Lung microvascular endothelial cell (primary cell): ENCODE results near the gene PTPRO. TPM values are rescaled to one million over a fixed set of nuclear protein-coding genes. Genes with fewer than 3 reads are reported as not detected.

Experiments used
- DNase-seq, 2 donors: peaks; one replicate each; pipeline versions ENCODE4 v3.0.0 to v3.0.0-alpha.2; 2010; ENCODE audit warnings: low read depth in 2 of 2
- total RNA-seq: library from RNA; depleted of rRNA; stranded (reverse); fragments of >200 nt; gene quantifications from 2 replicates; pipeline ENCODE4 v1.2.1, GENCODE V29; 2014

Gene PTPRO
- total RNA-seq, 1 donor from 2014 or later: not detected

- DNase-seq: no peak
Measured at GRCh38 chr12:15346488-15346887, 24.2 kb downstream of the PTPRO start.

GRCh38 chr12:15350643-15351042 is 28.3 kb downstream of the PTPRO start:
- no peak for DNase-seq

DNA sequence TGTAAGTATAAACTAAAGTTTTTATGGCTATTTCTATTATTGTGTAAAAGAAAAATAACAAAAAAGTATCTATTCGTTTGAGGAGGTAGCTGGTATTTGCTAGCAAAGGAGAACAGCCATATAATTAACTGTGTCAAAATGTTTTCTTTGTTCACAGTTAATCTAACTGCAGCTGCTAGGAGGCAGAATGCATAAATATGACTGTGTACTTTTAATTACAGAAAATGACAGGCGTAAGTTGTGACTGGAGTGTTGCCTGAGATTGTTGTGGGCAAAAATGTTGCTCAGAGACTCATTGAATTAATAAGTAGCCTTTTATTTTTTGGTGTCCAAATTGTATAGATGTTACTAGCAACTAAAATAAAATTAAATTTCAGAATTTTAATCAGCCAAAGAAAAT is 33.5 kb downstream of the PTPRO start:
- DNase-seq: no peak

- DNase-seq: no peak
Measured at GRCh38 chr12:15356951-15357364, 34.6 kb downstream of the PTPRO start.

GRCh38 chr12:15364221-15365160 is 42.2 kb downstream of the PTPRO start:
- DNase-seq: no peak

DNA sequence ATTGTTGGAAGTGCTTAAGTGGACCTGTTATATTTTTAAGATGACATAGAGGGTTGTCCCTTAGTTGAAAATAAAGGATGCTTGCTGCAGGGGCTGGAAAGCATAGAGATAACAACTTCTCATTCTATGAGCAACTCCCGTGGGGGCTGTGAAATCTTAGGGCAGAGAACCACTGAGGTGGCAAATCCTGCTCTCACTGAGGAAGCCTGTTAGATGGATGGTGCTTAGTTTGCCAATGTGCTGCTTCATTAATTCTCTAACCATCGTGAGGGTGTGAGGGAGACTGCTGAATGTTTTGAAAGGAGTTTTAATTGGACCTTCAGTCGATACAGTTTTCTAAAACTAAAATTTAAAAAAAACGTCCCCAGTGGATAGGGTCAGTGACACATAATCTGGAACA is 46.5 kb downstream of the PTPRO start:
- DNase-seq: no peak

DNA sequence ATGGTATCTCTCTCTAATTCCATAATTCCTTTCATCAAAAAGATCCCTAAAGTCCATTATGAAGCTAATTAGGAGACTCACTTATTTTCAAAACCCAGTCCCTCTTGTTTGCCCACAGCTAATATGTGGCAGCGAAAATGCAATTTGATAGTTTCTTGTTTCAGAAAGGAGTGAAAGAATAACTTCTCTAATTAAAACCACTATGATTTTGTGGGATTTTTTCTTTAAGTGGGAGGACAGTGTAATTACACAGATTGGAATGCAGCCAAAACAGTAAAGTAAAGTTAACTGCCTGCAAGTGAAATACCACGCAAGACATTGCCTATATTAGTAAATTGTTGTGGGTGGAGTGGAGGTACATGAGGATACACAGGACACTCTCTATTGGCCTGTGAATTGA is 50.0 kb downstream of the PTPRO start:
- DNase-seq: no peak

DNA sequence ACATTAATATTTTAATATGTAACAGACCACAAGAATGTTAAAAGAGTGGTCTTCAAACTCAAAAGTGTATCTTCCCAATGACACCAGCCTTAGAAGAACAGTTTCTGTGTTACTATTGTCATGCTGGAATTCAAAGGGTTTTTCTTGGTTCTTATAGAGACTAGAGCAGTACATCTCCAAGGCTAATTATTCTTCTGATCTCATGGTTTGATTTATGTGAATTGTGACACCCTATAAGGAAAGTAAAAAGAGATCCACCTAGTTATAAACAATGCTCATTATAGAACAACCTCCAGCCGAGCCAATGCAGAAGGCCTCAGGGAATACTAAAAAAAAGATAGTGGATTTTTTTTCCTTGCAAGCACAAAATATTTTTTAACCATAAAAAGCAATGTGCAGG is 65.5 kb downstream of the PTPRO start:
- no peak for DNase-seq

DNA sequence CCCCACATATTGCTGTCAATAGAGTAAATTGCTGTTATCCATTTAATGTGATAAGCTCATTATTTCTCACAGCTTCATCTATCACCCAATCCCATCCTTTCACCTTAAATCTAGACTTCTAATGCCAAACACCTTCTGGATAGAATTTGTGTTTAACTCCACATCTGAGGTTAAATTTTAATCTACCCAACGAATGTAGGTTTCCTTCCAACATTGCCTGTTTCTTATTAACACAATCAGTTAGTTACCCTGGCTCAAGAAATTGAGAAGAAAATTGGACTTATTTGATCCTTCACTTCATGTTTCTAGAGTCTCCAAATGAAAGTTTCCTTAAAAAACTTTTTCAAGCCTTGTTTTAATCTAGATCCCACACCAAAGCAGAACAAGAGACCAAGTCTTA is 67.3 kb downstream of the PTPRO start:
- DNase-seq: no peak

DNA sequence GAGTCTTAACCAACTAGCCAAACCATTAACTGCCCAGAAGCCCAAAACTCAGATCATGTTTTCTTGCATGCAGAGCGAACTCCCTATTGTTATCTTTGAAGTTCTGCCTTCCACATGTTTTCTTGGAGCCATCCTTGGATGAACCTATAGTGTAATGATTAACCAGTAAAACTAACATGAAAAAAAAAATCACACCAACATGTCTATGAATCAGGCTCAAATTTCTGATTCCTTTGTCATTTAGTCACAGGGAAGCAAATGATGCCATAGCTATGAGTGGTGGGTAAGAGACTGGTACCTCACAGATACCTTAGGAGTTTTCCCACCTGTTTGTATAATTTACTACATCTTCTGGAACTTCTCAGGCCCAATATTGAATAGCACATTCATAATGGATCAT is 70.7 kb downstream of the PTPRO start:
- no peak for DNase-seq

GRCh38 chr12:15393995-15394394 is 71.7 kb downstream of the PTPRO start:
- no peak for DNase-seq

DNA sequence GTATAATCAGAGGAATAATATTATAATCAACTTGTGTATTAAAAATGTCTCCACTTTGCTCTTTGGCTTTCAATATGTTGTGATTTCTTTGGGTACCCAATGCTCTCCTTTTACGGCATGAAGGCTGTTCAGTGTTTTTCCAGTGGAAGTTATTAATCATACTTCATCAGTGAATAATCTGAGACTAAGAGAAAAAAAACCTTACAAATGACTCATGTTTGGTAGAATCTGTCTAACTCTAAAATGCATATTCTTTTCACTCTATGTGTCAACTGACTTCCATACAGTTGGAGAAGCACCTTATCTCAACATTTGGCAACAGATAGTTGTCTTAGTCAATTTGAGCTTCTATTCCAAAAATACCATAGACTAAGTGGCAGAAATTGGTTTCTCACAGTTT is 82.2 kb downstream of the PTPRO start:
- peak in 1 of 2 donors; percentile 40 for DNase-seq

- DNase-seq: no peak
Measured at GRCh38 chr12:15405606-15406005, 83.3 kb downstream of the PTPRO start.

DNA sequence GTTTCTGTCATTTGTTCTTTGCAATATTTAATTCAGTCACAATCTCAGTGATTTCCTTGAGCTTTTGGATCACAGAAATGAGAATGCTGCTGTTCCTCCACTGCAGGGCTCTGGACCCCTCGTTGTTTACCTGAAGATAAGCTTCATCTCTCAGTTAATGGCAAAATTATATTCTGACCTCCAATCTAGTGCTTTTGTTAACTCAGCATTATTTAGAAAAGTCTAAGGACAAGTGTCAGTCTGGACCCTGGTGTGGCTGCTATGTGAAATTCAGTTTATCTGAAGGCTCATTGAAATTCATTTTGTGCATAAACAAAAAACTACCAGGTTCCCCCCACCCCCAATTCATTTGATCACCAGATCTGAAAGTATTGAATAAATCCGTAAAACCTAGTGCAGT is 84.7 kb downstream of the PTPRO start:
- DNase-seq: no peak

DNA sequence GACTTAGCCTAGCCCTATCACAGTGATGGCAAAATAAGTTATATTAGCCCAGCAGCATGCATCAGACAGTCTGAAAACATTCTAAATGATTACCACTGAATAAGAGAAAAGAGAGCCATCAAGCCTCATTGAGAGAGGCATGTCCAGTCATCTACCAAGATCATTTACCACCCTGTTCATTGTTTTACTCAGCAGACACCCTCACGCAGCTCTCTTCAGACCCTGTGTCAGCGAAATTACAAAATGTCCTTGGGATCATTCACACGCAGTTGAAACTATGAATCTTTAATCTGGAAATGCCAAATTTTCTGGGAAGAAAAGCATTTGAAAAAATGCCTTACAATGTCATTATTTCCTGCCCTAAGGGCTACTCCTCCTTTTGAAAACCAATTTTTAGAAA is 89.5 kb downstream of the PTPRO start:
- DNase-seq: no peak

GRCh38 chr12:15417691-15418090 is 95.4 kb downstream of the PTPRO start:
- DNase-seq: no peak

DNA sequence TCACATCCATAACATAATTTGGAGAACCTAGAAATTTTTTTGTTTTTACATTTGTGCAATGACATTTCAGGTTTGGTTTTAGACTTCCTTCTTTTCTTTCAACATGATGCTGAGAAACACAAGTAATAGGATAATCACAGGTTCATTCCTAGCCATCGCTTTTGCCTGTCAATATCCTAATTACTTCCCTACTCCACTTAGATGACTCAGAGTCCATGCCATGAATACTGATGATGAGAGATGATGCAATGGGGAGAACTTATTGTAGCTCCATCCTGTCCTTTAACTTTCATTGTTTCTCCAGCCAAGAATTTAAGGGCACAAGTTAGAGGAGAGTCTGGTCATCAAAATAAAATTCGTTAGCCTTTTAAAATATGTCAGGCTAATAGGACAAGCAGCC is 101.3 kb downstream of the PTPRO start:
- no peak for DNase-seq

- DNase-seq: no peak
Measured at GRCh38 chr12:15427913-15428312, 105.6 kb downstream of the PTPRO start.

GRCh38 chr12:15428632-15429031 is 106.3 kb downstream of the PTPRO start:
- DNase-seq: no peak

DNA sequence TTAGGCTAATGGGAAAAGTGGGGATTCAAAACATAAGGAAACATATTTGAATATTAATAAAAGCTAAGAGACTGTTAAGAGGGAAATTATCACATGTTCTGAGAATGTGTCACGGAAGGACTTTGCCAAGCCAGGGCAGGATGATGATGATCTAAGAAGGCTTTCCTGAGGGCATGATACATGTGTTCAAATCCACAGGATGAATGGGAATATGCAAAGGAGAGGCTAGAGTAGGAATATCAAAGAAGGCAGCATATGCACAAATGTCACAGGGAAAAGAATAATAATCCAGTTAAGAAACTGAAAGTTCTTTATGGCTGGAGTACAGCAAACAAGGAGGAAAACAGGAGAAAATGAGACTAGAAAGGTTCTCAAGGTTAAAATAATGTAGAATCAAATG is 107.0 kb downstream of the PTPRO start:
- no peak for DNase-seq

- peak in 1 of 2 donors; percentile 27 for DNase-seq
Measured at GRCh38 chr12:15435597-15435996, 113.3 kb downstream of the PTPRO start.

GRCh38 chr12:15439459-15439858 is 117.2 kb downstream of the PTPRO start:
- no peak for DNase-seq

DNA sequence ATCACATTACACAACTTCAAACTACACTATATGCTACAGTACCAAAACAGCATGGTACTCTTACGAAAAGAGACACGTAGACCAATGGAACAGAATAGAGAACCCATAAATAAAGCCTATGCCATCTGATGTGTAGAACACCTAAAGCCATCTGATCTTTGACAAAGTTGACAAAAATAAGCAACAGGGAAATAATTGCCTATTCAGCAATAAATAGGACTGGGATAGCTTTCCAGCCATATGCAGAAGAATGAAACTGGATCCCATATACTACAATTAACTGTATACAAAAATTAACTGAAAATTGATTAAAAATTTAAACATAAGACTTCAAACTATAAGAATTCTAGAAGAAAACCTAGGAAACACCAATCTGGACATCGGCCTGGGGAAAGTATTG is 120.7 kb downstream of the PTPRO start:
- no peak for DNase-seq

DNA sequence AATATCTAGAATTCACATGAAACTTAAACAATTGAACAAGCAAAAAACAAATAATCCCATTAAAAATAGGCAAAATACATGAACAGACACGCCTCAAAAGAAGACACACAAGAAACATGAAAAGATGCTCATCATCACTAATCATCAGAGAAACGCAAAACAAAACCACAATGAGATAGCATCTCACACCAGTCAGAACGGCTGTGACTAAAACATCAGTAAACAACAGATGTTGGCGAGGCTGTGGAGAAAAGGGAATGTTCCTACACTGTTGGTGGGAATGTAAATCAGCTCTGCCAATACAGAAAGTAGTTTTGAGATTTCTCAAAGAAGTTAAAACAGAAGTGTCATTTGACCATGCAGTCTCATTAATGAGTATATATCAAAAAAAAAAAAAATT is 121.3 kb downstream of the PTPRO start:
- DNase-seq: no peak
